Neural progenitor cell (in vitro differentiated cells): ENCODE measurements around the gene PLXNB2. TPM values are rescaled to one million over a fixed set of nuclear protein-coding genes. Genes with fewer than 3 reads are reported as not detected.

Experiments used
- DNase-seq: peaks from one replicate; pipeline ENCODE4 v3.0.0-alpha.2; 2016; ENCODE audit warnings: low spot score
- H2AFZ ChIP-seq: fragments of 200-600 bp; sonication (generic); replicated peaks from 2 replicates; pipeline ENCODE4 v1.6.1; 2016; ENCODE audit warnings: antibody characterized with exemption
- H3F3A ChIP-seq: fragments of 200-600 bp; sonication (generic); 2 replicates; pipeline ENCODE4 v1.6.1; 2016; ENCODE audit warnings: antibody characterized with exemption, low read depth
- H3K27ac ChIP-seq: fragments of 200-600 bp; sonication (generic); 2 replicates; pipeline ENCODE4 v1.5.1; 2016; ENCODE audit warnings: mild to moderate bottlenecking
- H3K27me3 ChIP-seq: fragments of 200-600 bp; sonication (generic); 2 replicates; pipeline ENCODE4 v1.6.1; 2016; ENCODE audit warnings: mild to moderate bottlenecking, moderate library complexity
- H3K36me3 ChIP-seq: fragments of 200-600 bp; sonication (generic); 2 replicates; pipeline ENCODE4 v1.5.1; 2016
- H3K4me1 ChIP-seq: fragments of 200-600 bp; sonication (generic); 2 replicates; pipeline ENCODE4 v1.6.1; 2016; ENCODE audit warnings: mixed run types
- H3K4me2 ChIP-seq: fragments of 200-600 bp; sonication (generic); 2 replicates; pipeline ENCODE4 v1.6.1; 2016
- H3K4me3 ChIP-seq: fragments of 200-600 bp; sonication (generic); 2 replicates; pipeline ENCODE4 v1.5.1; 2016
- H3K79me2 ChIP-seq: fragments of 200-600 bp; sonication (generic); 2 replicates; pipeline ENCODE4 v1.6.1; 2016; ENCODE audit warnings: low read depth
- H3K9ac ChIP-seq: fragments of 200-600 bp; sonication (generic); 2 replicates; pipeline ENCODE4 v1.6.1; 2016
- H3K9me3 ChIP-seq: fragments of 200-600 bp; sonication (generic); 2 replicates; pipeline ENCODE4 v1.5.1; 2016; ENCODE audit warnings: low read depth
- H4K20me1 ChIP-seq: fragments of 200-600 bp; sonication (generic); 2 replicates; pipeline ENCODE4 v1.6.1; 2016; ENCODE audit warnings: low read depth
- H3K27ac Mint-ChIP-seq: 3 replicates; pipeline ENCODE4 v1.8.0; 2021; ENCODE audit warnings: mixed read lengths
- H3K27me3 Mint-ChIP-seq: 2 replicates; pipeline ENCODE4 v1.8.0; 2022; ENCODE audit warnings: low read depth, mild to moderate bottlenecking, inconsistent platforms, moderate library complexity, mixed read lengths; ENCODE audit not compliant: insufficient read depth
- H3K36me3 Mint-ChIP-seq: 3 replicates; pipeline ENCODE4 v1.8.0; 2021; ENCODE audit warnings: mixed read lengths
- H3K4me1 Mint-ChIP-seq: 3 replicates; pipeline ENCODE4 v1.8.0; 2021; ENCODE audit warnings: mixed read lengths
- H3K4me3 Mint-ChIP-seq: 3 replicates; pipeline ENCODE4 v1.8.0; 2021; ENCODE audit warnings: mild to moderate bottlenecking, moderate library complexity, mixed read lengths
- H3K9me3 Mint-ChIP-seq: 3 replicates; pipeline ENCODE4 v1.8.0; 2020; ENCODE audit warnings: mixed read lengths
- CTCF ChIP-seq: fragments of 200-600 bp; sonication (generic); IDR thresholded peaks from 2 replicates; pipeline ENCODE4 v1.5.1; 2017; ENCODE audit warnings: antibody characterized with exemption, mild to moderate bottlenecking
- EZH2 ChIP-seq: fragments of 200-600 bp; sonication (generic); IDR thresholded peaks from 2 replicates; pipeline ENCODE4 v1.6.1; 2017; ENCODE audit warnings: antibody characterized with exemption, mild to moderate bottlenecking, moderate library complexity
- EZH2phosphoT487 ChIP-seq: fragments of 200-600 bp; sonication (generic); IDR thresholded peaks from 2 replicates; pipeline ENCODE4 v1.6.1; 2017; ENCODE audit warnings: antibody characterized with exemption
- total RNA-seq: library from RNA; depleted of rRNA; stranded (reverse); fragments of >200 nt; gene quantifications from 2 replicates; pipeline ENCODE4 v1.2.3, GENCODE V29; 2015; ENCODE audit warnings: low replicate concordance

The PLXNB2 gene
- total RNA-seq, 1 donor from 2014 or later: 32.4 TPM

- H2AFZ ChIP-seq: no peak overlapping the region
Observed at GRCh38 chr22:50329236-50329635, 21.8 kb upstream of the PLXNB2 start.

GRCh38 chr22:50327711-50328019, 20.2 kb upstream of the PLXNB2 start:
- DNase-seq: no peak
- TF ChIP-seq EZH2: no peak
- no peak for TF ChIP-seq CTCF
- no peak for TF ChIP-seq EZH2phosphoT487
- Histone ChIP-seq H3K9me3 (no peaks in the 10 kb centered on the region), H2AFZ (peak overlapping the region; percentile 99), H3K36me3 (no peaks in the 10 kb centered on the region), H3K4me3 (peak overlapping the region; percentile 96), H3K27ac (no peak overlapping the region), H4K20me1 (peaks cover 7% of the 10 kb centered on the region), H3K79me2 (no peaks in the 10 kb centered on the region), H3F3A (peaks cover 4% of the 10 kb centered on the region), H3K4me2 (peak overlapping the region; percentile 84), H3K4me1 (no peaks in the 10 kb centered on the region), H3K9ac (peak overlapping the region; percentile 86), H3K27me3 (peaks cover 12% of the 10 kb centered on the region)
- Mint-ChIP-seq H3K9me3 (no peaks in the 10 kb centered on the region), H3K36me3 (peaks cover 5% of the 10 kb centered on the region), H3K4me1 (peaks cover 19% of the 10 kb centered on the region), H3K27ac (peak overlapping the region; percentile 42), H3K27me3 (peaks cover 2% of the 10 kb centered on the region), H3K4me3 (peak overlapping the region; percentile 82)

More at GRCh38 chr22:50329236-50329635, 21.8 kb upstream of the PLXNB2 start:
- Mint-ChIP-seq H3K4me1 (peaks cover 19% of the 10 kb centered on the region), H3K36me3 (peaks cover 5% of the 10 kb centered on the region), H3K27ac (no peak overlapping the region), H3K9me3 (no peaks in the 10 kb centered on the region), H3K27me3 (peaks cover 5% of the 10 kb centered on the region), H3K4me3 (no peak overlapping the region)
- TF ChIP-seq EZH2 (no peak), CTCF (no peak), EZH2phosphoT487 (no peak)
- no peak overlapping the region for H3K27ac ChIP-seq
- no peak for DNase-seq
- H3K4me3 ChIP-seq: no peak overlapping the region
- no peak overlapping the region for H3K4me2 ChIP-seq
- H3K27me3 ChIP-seq: peaks cover 12% of the 10 kb centered on the region
- peaks cover 4% of the 10 kb centered on the region for H3F3A ChIP-seq
- H3K9me3 ChIP-seq: no peaks in the 10 kb centered on the region
- no peaks in the 10 kb centered on the region for H3K79me2 ChIP-seq
- H3K36me3 ChIP-seq: no peaks in the 10 kb centered on the region
- peaks cover 7% of the 10 kb centered on the region for H4K20me1 ChIP-seq
- no peaks in the 10 kb centered on the region for H3K4me1 ChIP-seq
- no peak overlapping the region for H3K9ac ChIP-seq

GRCh38 chr22:50326956-50327710, 19.7 kb upstream of the PLXNB2 start, which contains the start of gene DENND6B:
DENND6B (minus strand) TSS chr22:50327012; CDS start chr22:50326988, 24 bp downstream.
- peaks cover 2% of the 10 kb centered on the region for H3K27me3 Mint-ChIP-seq
- H3K4me1 Mint-ChIP-seq: peaks cover 19% of the 10 kb centered on the region
- Histone ChIP-seq H3K27me3 (peaks cover 12% of the 10 kb centered on the region), H4K20me1 (peaks cover 7% of the 10 kb centered on the region), H3F3A (peaks cover 4% of the 10 kb centered on the region), H2AFZ (peak within 1 kb of the TSS; percentile 99), H3K4me1 (no peaks in the 10 kb centered on the region), H3K9me3 (no peaks in the 10 kb centered on the region), H3K4me2 (peak within 1 kb of the TSS; percentile 98), H3K79me2 (no peaks in the 10 kb centered on the region), H3K27ac (no peak within 1 kb of the TSS), H3K4me3 (peak within 1 kb of the TSS; percentile 96), H3K36me3 (no peaks in the 10 kb centered on the region), H3K9ac (peak within 1 kb of the TSS; percentile 86)
- no peaks in the 10 kb centered on the region for H3K9me3 Mint-ChIP-seq
- TF ChIP-seq EZH2: no peak
- TF ChIP-seq CTCF: peak; percentile 49
- peak; percentile 96 for DNase-seq
- H3K4me3 Mint-ChIP-seq: peak within 1 kb of the TSS; percentile 99
- peak within 1 kb of the TSS; percentile 94 for H3K27ac Mint-ChIP-seq
- peaks cover 5% of the 10 kb centered on the region for H3K36me3 Mint-ChIP-seq
